ENCODE data around the gene DNAJB8. TPM values are rescaled to one million over a fixed set of nuclear protein-coding genes. Genes with fewer than 3 reads are reported as not detected.

DNAJB8 gene
- total and polyA plus RNA-seq, 9 of the 15 experiments (the other 6 are each of a cell fraction or from before 2014, with no cell fraction given), result not detected

- TF ChIP-seq ZNF318 (IDR thresholded peaks at IDR 0.05; ENCODE audit: borderline replicate concordance in 1 of 2, low read depth in 1 of 2) (no peak), CUX1 (CRISPR knock-in tag; IDR thresholded peaks at IDR 0.05) (no peak), PTRF (tag; IDR thresholded peaks at IDR 0.05) (no peak), PPARD (CRISPR knock-in tag; IDR thresholded peaks at IDR 0.05) (no peak)
These were observed 19.9 kb downstream of the DNAJB8 start (continued) for GRCh38 chr3:128446821-128447220.

All from K562 (cell line).